ENCODE data around the gene SORL1-AS1.

The SORL1-AS1 gene

DNA sequence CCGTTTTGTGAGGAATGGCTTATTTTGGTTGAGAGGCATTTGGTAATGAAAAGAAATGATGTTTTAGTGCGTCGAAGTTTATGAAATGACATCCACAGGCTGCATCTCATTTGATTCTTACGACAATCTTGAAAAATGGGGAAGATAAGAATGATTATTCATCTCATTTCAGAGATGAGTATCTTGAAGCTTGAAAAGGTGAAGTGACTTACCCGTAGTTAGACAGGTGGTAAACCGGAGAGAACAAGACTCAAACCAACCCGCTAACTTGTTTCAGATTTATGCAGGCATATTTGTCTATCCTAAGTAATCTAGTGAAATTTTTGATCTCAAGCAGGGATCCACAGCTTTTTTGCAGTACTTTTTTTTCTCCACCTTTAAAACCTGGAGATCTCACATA, 9.1 kb upstream of the SORL1-AS1 start:
- no peak overlapping the region for H3K18ac ChIP-seq (ENCODE audit: low read depth, low read length)
- DNase-seq, result no peak
- no peak overlapping the region for H3K27ac ChIP-seq (ENCODE audit: insufficient read depth, low read length)
- H2AFZ ChIP-seq (replicated peaks; ENCODE audit: low read length, poor library complexity), result no peak overlapping the region
- TF ChIP-seq BHLHE40 (IDR thresholded peaks at IDR 0.05; ENCODE audit: low read depth, low read length), result no peak
- TF ChIP-seq MAZ (IDR thresholded peaks at IDR 0.05; ENCODE audit: borderline replicate concordance, low read depth, low read length), result no peak
- TF ChIP-seq RFX5 (IDR thresholded peaks at IDR 0.05; ENCODE audit: low read depth, low read length), result no peak
- no peak for TF ChIP-seq MAFK (IDR thresholded peaks at IDR 0.05; ENCODE audit: low read depth, low read length)
- ATAC-seq (ENCODE audit: low read depth), result no peak
- H3K4me1 ChIP-seq (ENCODE audit: control insufficient read depth, insufficient read depth, low read length), result peaks cover 15% of the 10 kb centered on the region
- no peak overlapping the region for H4K91ac ChIP-seq (ENCODE audit: insufficient read depth, low read depth, low read length)
- POLR2A ChIA-PET (ENCODE audit: unreplicated experiment), result no interaction called here
- H4K20me1 ChIP-seq (ENCODE audit: insufficient read depth, low read length), result peaks cover 4% of the 10 kb centered on the region; the same call in 1 of the 2 replicates
- in situ Hi-C loops (cut with MboI; ENCODE audit: low sequenced_read_pairs) (loop anchor here (25.0 kb wide), 1 partner anchor 650 kb away; the partner anchor contains the start of gene BLID), dilution Hi-C loops (cut with HindIII; ENCODE audit: low sequenced_read_pairs, unreplicated experiment) (no loop called here), intact Hi-C loops (cut with micrococcal nuclease) (loop anchor here (10.0 kb wide), 1 partner anchor 743 kb away; no protein-coding TSS in a partner anchor)
- no peak overlapping the region for H3K14ac ChIP-seq (replicated peaks; ENCODE audit: low read depth, low read length)
- no peak overlapping the region for H2BK5ac ChIP-seq (ENCODE audit: low read depth, low read length, poor library complexity, severe bottlenecking)
- H2BK20ac ChIP-seq (ENCODE audit: low read depth, low read length), result no peak overlapping the region
- no peak overlapping the region for H2BK120ac ChIP-seq (ENCODE audit: low read depth, low read length)
- H2BK15ac ChIP-seq (ENCODE audit: low read depth, low read length), result no peak overlapping the region
- H3K23ac ChIP-seq (ENCODE audit: low read depth, low read length), result no peak overlapping the region
- no TSS peak for BruUV-seq (replicated peaks)
- no peak overlapping the region for H3K56ac ChIP-seq (ENCODE audit: extremely low read depth, insufficient read depth, low read length)
- no peak overlapping the region for H4K5ac ChIP-seq (ENCODE audit: low read depth, low read length)
- no peaks in the 10 kb centered on the region for H3K9me3 ChIP-seq (ENCODE audit: control insufficient read depth, insufficient read depth, low read length)
- peaks cover 0 to 7% of the 10 kb centered on the region in 2 experiments; a peak in 2 of 4 replicates for H3K79me1 ChIP-seq (ENCODE audit: low read depth in 1 of 2, low read length in 2 of 2)
- no peak overlapping the region for H3K4me3 ChIP-seq (ENCODE audit: insufficient read depth, low read depth, low read length)
- H3K4ac ChIP-seq (ENCODE audit: low read depth, low read length), result no peak overlapping the region
- H2AK5ac ChIP-seq (ENCODE audit: low read depth, low read length), result no peak overlapping the region
- H3K9ac ChIP-seq (ENCODE audit: low read depth, low read length), result no peak overlapping the region
- H4K8ac ChIP-seq (ENCODE audit: low read depth in 2 of 2, low read length in 2 of 2), result no peak overlapping the region
- H2AK9ac ChIP-seq (replicated peaks; ENCODE audit: low read depth, low read length, poor library complexity), result no peak overlapping the region
- CTCF ChIA-PET, result interaction anchor here (0.6 kb wide), 1 partner anchor 522 kb away, joined by 4 read pairs; no protein-coding TSS in a partner anchor
- no peak overlapping the region for H3K4me2 ChIP-seq (ENCODE audit: low read depth, low read length)
- no peaks in the 10 kb centered on the region for H3K36me3 ChIP-seq (ENCODE audit: control insufficient read depth, insufficient read depth, low read length)
- 90 to 100% methylated on average over 2 to 3 of the region's 7 CpGs for WGBS, 2 experiments (ENCODE audit: extremely low coverage in 2 of 2, insufficient read length in 1 of 2)
- H3K9me1 ChIP-seq (ENCODE audit: insufficient read depth, low read length), result peaks cover 14% of the 10 kb centered on the region; the same call in 1 of the 2 replicates
- peaks cover 12% of the 10 kb centered on the region for H3K27me3 ChIP-seq (ENCODE audit: control insufficient read depth, insufficient read depth, low read length)

Measured in IMR-90 (cell line).